Stimulated activated CD4-positive, alpha-beta T cell treated with anti-CD3 and anti-CD28 coated beads, Interleukin-4, amount 100 ng/mL, for 4 hours (primary cell): ENCODE measurements around the gene TNNT2.

Experiments used
- DNase-seq, 2 experiments: peaks; one replicate each; pipeline ENCODE4 v3.0.0-alpha.2; 2020

The TNNT2 gene

DNA sequence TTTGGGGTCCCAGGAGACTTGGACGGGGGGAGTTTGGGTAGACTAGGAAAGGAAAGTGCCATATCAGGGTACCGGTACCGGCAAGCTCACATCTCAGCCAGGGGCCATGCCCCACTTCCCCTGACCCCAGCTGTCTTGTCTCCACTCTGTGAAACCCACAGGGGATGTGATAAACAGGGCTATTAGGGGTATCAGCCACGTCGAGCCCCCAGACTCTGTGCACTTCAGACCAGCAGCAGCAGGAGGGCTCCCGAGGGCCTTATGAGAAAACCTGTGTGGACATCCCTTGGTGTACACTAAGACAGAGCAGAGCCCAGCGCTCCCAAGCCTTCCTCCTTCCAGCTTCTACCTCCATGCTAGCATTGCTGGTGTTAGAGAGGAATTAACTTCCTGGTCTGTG is 46.3 kb downstream of the TNNT2 start:
- DNase-seq, result no peak

DNA sequence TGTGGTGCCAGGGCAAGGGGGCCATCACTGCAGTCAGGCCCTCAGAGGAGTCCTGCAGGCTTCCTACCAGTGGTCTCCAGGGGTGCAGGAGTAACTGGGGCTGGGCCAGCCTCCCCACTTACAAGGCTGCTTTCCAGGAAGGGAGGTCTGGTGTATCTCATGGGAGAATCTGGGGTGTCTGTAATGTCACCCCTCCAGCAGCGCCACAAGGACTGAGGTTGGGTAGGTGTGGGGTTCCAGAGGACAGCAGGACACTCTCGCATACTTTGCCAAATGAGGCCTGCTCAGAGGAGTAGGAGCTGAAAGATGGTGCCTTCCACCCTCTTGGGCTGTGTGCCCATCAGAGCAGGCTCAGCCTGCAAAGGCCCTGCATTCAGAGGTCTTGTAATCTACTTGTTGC is 46.9 kb downstream of the TNNT2 start:
- no peak for DNase-seq

DNA sequence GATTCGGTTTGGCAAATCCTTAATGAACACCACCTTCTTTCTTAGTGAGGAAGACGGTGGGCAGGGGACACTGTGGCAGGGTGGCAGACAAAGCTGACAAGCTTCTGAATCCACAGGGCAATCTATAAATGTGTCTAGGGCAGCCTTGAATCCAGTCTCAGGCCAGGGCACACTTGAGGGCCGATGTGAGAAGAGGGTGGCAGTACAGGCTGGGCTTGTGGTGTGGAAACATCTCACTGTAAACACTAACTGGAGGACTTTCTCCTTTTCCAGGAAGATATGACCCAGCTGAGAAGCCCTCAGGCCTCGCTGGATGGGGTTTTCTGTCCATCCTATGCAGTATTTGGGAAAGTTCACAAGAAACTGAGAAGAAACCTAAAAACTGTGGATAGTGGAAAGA is 47.7 kb downstream of the TNNT2 start:
- no peak for DNase-seq

DNA sequence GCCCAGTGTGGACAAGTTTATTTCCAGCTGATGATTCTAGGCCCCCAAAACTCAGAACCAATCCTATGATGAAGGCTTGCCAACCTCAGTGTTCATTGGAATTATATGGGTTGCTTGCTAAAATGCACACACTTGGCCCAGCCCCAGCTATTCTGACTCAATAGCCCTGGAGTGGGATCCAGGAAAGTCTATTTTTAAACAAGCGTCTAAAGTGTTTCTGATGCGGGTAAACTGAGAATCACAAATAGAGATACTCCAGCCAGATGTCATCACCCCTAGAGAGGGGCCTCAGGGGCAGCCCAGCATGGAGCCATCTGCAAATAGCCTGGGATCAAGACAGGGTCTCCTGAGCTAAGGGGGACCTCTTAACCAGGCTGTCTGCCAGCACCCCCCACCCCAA is 48.2 kb downstream of the TNNT2 start:
- no peak for DNase-seq

DNA sequence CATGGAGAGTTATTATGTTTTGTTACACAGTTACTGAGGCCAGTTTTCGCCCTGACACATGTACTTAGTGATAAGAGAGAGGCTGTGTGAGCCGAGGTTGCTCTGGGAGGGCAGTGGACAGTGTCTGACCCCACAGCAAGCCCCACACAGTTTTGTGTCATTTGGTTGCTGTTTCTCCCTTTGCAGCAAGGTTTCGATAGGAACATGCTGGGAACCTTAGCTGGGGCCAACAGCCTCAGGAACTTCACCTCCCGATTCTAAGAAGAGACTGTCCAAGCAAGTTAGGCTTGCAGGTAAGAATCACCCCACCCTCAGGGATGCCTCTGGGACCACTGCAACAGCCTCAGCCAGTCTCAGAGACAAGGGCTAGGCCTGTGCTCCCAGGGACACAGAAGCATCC is 48.9 kb downstream of the TNNT2 start:
- DNase-seq, result no peak

DNA sequence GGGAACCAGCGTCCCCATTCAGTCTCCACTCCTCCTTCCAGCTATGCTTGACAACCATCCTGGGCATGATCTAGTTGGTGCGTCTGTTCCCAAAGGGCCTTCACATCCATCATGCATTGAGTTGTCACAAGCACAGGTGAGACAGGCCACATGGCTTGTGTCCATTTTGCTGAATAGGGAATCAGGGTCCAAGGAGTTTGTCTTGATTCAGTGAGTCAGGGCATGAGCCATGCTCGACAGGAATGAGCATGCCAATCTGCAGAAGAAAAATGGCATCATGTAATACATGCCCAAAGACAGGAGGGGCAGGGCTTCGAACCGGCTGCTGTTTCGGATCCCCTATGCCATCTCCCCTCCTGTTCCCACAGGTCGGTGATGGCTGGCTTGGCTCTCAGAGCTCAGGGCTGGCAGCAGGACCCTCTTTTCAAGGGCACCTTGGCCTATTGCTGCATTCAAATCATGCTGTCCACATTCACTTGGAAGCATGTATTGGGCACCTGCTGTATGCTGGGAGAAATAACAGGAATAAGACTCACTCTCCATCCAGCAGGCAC is 49.7 kb downstream of the TNNT2 start:
- DNase-seq, result no peak

DNA sequence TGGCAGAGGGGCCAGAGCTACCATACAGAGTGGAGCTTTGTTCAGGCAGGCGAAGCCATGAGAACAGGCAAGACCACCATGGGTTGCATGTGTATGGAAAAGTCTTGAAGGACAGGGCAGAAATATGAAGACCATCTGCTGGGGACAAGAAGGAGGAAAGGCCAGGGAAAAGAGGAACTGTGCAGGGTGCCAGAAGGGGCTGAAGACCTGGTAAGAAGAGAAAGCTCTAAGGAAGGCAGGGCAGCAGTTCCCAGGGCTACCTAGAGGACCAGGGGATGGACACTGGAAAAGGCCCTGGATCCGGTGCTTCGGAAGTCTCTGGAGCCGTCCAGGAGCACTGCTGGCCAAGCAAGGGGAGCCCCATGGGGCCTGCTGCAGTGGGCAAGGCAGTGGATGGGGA is 50.8 kb downstream of the TNNT2 start:
- DNase-seq, result no peak

DNA sequence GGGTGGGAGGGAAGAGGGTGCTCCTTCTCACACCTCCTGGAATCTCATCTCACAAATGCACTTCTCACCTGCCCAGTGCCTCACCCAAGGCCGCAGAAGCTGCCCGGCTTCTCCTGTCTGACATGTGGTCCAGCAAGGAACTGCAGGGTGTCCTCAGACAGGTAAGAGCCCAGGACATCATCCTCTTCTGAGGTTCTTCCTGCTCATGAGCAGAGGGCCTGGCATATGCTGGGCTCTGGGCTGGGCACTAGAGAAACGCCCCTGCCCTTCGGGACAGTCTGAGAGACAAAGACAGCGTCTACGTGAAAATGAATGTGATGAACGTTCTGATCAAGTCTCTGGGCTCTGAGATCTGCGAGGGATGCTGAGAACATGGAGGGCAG is 51.8 kb downstream of the TNNT2 start:
- no peak for DNase-seq

DNA sequence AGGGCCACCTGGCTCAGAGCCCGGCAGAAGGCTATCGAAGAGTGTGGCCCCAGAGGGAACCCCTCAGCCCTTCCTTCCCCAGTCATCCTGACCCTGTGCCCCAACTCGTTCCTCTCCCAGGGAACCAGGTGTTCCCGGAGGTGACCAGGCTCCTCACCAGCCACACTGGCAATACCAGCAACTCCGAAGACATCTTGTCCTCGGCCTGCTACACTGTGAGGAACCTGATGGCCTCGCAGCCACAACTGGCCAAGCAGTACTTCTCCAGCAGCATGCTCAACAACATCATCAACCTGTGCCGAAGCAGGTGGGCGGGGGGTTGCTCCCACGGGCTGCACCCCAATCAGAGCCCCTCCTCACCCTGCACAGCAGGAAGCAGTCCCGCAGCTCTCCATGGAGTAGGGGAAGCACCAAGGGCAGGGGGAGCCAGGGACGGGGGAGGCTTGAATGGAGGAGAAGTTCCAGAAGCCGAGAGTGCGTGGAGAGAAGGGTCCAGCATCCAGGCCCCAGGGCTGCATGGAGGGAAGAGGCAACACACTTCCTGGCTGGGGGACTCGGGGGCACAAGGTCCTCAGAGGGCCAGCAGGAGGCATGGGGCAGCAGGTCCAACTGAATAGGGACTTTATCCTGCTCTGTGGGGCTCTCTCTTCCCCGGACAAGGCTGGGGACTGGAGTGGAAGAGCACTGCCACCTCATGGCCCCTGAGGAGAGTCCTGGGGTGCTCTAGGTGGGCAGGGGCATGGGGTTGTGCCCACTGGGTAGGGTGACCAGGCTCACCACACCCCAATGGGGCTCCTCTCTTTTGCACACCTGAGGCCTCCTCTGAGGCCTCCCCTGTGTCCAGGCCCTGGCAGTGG is 52.4 kb downstream of the TNNT2 start:
- DNase-seq, result no peak

DNA sequence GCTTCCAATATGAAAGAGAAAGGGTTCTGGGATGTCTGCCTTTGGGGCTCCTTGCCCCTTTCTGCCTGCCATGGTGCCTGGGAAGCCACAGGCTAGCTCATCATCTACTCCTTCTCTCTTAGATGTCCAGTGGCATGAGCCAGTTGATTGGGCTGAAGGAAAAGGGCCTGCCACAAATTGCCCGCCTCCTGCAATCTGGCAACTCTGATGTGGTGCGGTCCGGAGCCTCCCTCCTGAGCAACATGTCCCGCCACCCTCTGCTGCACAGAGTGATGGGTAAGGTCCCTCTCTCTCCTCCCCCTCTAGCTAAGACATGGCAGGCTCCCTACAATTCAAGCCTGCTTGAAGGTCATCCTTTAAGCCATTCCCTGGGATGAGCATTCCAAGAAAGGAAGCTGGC is 53.2 kb downstream of the TNNT2 start:
- DNase-seq, result no peak

DNA sequence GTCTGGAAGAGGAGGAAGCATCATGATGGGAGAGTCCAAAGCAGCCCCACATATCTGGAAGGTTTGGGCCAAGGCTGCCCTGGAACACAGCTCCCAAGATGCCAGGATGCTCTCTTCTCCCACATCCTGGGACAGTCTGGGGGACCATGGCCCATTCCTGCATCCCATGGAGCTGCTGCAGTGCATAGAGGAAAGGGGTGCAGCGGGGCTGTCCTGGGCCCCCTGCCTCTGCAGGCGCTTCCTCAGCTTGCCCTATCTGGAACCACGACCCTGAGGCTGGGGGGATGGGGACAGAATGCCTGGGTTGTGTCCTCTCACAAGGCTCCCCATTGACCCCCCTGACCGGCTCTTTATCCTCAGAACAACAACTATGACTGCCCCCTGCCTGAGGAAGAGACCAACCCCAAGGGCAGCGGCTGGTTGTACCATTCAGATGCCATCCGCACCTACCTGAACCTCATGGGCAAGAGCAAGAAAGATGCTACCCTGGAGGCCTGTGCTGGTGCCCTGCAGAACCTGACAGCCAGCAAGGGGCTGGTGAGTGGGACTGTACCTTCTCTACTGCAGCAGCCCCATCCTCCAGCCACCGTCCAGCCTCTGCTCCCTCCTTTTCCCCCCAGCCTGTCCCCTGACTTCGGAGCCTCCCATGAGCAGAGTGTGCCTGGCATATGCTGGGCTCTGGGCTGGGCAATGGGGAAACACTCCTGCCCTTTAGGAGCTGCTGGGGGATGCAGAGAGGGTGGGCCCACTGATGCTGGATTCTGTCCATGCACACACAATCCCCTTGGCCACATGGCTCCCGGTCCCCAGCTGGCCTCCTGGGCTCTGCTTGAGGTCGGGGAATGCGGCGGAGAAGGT is 54.6 kb downstream of the TNNT2 start:
- no peak for DNase-seq

DNA sequence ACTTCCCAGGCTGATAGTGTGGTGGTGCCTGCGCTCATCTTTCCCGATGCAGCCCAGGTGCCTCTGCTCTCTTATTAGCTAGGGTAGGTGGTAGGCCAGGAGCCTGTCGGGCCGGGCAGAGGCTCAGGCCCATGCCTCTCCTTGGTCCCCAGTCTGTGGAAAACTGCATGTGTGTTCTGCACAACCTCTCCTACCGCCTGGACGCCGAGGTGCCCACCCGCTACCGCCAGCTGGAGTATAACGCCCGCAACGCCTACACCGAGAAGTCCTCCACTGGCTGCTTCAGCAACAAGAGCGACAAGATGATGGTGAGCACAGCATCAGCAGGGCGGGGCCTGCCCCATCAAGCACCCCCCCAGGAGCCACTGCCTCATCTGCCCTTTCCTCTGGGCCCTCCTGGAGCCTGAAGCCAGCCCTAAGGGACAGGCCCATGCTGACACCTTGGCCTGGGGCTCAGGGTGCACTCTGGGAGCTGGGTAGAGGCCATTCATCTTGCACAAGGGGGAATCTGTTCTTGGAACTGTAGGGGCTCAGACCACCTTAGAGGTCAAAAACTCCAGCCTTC is 55.6 kb downstream of the TNNT2 start:
- no peak for DNase-seq

DNA sequence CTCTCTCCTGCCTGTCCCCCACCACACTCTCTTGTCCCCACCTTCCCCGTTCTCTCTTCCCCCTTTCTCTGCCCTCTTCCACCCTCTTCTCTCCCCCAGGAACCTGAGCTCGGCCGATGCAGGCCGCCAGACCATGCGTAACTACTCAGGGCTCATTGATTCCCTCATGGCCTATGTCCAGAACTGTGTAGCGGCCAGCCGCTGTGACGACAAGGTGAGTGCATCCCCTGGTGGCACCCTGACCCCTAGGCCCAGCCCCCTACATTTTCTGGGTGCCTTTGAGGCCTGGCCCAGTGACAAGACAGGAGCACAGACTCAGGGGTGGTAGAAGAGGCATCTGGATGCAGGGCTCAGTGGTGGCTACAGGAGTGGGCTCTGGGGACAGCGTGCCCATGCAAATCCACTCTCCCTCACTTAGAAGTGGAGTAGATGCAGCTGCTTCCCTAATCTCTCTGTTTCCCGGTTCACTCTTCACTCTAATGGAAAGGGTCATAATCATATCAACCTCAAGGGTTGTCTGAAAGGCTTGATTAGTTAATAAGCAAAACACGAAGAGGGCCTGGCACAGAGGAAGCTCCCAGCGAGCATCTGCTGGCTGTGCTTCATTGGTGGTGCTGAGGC is 57.2 kb downstream of the TNNT2 start:
- DNase-seq, result no peak

DNA sequence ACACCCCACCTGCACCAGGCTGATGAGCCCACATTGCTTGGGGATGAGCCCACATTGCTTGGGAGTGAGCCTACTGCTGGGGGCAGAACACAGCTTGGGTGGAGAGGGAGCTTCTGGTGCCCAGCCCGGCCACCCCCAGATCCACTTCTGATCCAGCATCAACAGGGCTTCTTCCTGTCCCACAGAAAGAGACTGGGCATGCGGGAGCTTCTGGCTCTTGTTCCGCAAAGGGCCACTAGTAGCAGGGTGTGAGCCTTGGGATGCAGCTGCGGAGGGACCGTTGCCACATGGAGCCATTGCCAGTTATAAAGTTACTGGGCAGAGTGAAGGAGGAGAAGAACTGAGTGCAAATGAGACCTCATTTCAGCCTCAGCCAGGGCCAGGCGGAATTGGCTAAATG is 57.8 kb downstream of the TNNT2 start:
- no peak for DNase-seq

DNA sequence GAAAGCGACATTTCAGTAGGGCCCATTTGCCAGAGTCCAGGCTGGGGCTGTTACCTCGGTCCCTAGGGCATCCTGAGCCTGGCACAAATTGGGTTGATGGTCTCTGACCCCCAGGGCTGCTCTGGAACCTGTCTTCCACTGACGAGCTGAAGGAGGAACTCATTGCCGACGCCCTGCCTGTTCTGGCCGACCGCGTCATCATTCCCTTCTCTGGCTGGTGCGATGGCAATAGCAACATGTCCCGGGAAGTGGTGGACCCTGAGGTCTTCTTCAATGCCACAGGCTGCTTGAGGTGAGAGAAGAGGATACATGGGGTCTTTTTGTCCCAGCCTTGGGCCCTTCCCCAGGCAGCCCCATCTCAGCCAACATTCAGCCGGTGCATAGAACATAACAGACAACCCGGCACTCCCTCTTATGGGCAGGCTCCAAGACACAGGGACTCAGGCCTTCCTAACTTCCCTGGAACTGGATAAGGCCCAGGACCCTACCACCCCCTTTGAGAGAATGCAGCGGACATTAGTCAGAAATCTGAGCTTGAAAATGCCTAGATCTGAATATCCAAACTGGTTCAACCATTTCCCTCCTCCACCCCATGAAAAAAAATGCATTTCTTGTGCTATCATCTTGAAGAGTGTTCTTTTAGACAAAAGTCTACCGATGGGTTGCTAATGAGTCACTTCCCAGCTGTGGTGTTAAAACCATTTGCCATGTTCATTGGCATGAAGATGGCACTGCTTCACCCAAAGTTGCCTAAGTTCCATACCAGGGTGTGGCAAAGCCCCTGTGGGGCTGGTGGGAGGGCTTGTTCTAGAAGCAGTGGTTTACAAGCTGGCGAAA is 58.8 kb downstream of the TNNT2 start:
- DNase-seq, result no peak

DNA sequence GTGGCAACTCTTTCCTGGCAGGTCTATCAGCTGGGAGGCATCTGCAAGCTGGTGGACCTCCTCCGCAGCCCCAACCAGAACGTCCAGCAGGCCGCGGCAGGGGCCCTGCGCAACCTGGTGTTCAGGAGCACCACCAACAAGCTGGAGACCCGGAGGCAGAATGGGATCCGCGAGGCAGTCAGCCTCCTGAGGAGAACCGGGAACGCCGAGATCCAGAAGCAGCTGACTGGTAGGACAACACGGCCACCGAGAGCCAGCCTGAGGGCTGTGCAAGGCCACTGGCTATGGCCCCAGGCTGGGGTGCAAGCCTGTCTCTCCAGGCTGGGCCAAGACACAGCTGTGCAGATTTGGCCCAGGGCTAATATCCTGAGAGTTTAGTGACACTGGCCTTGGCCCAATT is 59.9 kb downstream of the TNNT2 start:
- DNase-seq, result no peak

DNA sequence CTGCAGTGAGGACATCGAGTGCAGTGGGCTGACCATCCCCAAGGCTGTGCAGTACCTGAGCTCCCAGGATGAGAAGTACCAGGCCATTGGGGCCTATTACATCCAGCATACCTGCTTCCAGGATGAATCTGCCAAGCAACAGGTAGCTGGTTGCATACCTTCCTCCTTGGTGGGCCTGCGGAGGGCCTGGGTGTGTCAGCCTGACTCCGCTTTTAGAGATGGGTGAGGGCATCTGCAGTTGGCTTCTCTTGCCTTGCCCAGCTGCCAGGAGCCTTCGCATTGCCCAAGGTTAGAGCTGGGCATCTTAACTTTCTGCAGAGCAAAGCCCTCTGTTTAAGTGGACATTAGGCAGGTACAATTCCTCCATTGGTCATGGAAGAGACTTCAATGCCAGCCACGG is 60.9 kb downstream of the TNNT2 start:
- no peak for DNase-seq

DNA sequence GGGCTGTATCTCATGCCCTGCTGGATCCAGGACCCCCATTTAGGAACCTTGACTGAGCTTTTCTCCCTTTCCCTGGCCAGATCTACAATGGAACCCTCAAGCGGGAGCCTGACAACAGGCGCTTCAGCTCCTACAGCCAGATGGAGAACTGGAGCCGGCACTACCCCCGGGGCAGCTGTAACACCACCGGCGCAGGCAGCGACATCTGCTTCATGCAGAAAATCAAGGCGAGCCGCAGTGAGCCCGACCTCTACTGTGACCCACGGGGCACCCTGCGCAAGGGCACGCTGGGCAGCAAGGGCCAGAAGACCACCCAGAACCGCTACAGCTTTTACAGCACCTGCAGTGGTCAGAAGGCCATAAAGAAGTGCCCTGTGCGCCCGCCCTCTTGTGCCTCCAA is 64.4 kb downstream of the TNNT2 start:
- no peak for DNase-seq

DNA sequence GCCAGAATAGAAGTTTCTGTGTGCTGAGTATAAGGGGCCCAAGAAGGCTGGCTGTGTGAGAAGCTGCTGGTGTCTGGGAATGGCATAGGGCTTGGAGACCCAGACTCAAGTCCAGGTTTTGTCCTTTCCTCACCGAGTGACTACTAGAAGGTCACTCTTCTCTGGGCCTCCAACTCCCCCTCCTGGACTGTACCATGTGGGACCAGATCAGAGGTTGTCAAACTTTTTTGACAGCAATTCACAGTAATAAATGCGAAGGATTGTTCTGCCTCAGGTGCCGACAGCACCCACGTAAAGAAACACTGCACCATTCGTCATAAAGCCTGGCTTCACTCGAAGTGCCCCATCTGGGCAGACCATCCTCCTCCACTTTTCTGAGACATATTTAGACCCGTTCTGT is 65.2 kb downstream of the TNNT2 start:
- DNase-seq, result no peak

DNA sequence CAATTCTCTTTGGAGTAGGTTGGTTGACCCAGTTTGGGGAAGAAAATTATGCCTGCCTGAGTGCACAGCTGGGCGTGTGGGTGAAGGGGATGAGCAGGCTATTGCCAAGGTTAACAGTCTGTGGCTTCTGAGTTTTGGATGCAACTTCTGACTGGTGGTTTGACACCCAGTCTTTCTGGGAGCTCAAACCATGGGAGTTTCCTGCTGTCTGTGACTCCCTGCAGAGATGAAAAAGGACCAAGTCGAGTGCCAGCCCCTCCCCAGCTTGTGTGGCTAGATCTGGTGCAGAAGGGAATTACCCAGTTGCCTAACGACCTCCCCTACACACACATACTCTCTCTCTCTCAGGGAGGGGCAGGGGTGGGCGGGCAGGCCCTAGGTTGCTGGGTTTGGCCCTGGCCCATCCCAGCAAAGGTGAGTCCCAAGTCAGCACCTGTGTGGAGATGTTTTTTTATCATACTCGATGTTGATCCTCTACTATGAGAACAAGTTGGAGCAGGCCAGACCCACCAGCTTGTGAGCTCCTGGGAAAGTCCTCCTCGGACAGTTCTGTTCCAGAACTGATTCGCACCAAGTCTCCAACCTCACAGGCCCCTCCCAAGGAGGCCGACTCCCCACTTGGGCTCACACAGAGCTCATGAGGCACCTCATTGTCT is 66.0 kb downstream of the TNNT2 start:
- no peak for DNase-seq

DNA sequence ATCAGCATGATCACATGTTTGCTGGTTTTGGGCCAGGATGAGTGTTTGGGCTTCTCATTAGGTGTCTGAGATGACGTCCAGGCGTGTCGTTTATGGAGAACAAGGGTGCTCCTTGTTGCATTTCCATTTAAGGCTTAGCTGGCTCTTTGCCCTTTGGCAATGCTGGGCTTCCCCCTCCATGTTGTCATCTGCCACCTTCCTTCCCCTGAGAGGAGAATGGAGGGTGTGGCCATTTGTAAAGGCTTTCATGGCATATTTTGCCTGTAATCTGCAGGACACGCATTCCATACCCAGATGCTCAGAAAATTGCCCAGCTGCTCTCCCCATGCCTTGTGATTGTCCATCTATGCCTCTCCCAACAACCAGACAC is 66.5 kb downstream of the TNNT2 start:
- no peak for DNase-seq
